GM19324 (cell line): Measurements from ENCODE around the gene TANGO2.

Experiments used
- ATAC-seq: cut with Tn5 transposase; IDR thresholded peaks from one replicate; pipeline ENCODE4 v1.9.1; 2021; ENCODE audit warnings: mild to moderate bottlenecking, moderate library complexity; ENCODE audit not compliant: unreplicated experiment, low FRiP score

Gene TANGO2

GRCh38 chr22:20024650-20025397 is 3.9 kb downstream of the TANGO2 start:
- ATAC-seq = no peak

DNA sequence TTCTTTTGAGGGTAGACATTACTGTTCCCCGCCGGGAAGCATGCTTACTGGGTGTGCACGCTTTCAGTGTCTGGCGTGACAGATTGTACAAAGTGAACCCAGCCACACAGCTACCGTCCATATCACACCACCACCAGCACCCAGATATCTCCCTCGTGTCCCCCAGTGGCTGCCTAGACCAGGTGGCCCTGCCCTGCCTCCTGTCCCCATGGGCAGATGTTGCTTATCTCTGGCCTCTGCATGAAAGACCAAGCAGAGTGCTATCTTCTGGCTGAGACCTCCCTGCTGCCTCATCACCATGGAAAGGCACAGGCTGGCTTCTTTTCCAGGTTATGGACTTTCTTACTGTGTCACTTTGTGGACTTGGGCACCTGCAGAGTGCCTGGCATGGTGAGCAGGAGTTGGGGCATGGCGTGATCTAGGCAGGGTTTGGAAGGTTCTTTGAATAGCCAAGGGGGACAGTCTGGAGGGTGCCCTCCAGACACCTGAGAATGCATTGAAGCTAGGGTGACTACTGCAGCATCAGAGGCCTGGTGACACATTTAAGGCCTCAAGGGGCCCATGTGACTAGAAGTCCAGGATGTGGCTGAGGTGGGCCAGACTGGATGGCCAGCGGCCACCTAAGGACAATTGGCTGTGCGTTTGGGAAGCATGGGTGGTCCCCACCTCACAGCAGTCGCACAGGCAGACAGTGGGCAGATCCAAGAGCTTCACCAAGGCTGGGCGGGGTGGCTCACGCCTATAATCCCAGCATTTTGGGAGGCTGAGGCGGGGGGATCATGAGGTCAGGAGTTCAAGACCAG is 4.7 kb downstream of the TANGO2 start:
- no peak for ATAC-seq

DNA sequence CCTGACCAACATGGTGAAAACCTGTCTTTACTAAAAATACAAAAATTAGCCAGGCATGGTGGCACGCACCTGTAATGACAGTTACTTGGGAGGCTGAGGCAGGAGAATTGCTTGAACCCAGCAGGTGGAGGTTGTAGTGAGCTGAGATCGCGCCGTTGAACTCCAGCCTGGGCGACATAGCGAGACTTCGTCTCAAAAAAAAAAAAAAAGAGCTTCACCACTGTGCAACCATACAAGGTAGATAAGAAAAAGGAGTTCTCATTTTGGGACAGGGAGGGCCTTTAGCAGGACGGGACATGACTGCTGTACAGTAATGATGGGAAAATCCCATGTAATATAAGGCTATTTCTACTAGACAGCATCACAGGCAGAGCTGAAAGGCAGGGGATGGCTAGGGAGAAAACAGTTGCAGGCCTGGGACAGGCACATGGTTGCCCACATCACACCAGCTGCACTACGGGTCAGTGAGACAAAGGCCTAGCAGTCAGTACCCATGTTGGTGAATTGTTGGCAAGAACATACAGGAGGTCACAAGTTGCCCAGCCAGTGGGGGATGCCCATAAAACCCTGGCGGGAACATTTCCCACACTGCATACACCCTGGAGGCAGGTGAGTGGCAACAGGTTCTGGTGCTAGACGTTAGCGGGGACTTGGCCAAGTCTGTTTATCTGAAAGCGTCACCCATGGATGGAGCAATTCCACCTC is 5.4 kb downstream of the TANGO2 start:
- no peak for ATAC-seq

DNA sequence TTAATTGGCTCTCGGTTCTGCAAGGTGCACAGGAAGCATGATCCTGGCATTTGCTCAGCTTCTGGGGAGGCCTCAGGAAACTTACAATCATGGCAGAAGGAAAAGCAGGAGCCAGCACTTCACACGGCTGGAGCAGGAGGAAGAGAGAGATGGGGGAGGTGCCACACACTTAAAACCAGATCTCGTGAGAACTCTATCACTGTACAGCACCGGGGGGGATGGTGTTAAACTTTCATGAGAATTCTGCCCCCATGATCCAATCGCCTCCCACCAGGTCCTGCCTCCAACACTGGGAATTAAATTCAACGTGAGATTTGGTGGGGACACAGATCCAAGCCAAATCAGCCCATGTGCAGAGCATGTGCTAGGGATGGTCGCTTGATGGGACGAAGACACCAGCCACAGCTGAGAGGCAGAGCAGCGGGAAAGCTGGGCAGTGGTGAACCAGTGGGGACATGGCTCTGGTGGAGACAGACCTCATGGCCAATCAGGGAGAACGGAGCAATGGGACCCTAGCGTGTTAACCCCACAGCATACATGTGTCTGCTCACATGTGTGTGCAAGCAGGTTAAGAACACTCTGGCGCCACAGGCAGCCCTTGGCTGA is 6.2 kb downstream of the TANGO2 start:
- no peak for ATAC-seq

- no peak for ATAC-seq
Measured at GRCh38 chr22:20027966-20028854, 7.3 kb downstream of the TANGO2 start.

DNA sequence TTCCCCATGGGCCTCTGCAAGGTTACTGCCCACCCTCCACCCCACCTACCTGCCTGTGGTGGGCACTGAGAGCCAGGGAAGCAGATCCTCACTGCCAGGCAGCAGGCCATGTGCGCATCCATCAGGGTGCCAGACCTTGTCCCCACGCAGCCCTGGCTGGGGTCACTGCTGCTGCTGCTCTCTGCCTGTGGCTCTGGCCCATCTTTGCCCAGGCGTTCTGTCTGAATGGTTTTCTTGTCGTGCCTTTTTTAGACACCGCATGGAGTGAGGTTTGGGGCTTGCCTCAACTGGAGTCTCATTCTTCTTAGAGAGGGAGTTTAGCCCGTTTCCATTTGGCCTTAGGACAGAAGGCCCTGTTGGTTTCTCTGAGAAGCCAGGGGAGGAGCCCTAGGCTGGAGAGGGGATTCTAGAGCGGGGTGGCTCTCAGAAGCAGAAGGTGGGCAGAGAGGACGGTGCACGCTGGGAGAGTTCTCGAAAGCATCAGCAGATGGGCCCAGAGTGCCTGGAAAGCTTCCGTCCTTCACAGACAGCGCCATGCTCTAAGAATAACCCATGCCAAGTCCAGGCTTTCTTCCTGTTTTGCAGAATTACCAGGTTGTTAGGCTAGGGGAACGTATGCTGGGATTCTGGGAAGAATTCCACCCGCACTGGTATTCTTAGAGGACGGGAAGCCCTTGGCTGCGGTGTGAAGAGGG is 8.1 kb downstream of the TANGO2 start:
- no peak for ATAC-seq

GRCh38 chr22:20029550-20030225 is 8.8 kb downstream of the TANGO2 start:
- ATAC-seq = no peak

DNA sequence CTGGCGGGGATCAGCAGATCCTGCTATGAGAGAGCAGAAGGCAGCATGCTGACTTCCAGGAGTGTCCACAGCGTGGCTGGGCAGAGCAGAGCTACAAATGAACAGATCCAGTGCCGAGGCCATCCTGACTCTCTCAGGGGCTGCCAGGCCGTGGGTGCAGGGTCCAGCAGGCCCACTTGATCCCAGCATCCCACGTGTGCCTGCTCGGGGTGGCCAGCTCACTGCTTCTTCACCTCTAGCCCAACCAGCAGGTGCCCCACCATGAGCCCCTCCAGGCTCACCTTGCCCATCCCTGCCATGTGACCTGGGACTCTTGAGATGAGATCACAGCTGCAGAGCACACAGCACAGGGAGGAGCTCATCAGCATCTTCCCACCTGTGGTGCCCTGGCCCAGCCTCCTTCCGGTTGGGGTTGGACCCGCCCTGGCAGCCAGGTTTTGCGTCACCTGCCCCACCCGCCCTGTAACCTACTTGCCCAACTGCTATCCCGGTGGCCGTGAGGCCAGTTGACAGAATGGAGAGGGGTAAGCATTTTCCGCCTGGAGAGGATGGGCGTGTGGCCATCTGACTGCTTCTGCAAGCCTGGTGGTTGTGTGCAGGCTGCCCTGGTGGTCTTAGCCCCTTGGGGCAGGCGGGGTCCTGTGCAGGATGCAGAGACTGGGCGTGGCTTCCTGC is 11.0 kb downstream of the TANGO2 start:
- ATAC-seq = no peak

DNA sequence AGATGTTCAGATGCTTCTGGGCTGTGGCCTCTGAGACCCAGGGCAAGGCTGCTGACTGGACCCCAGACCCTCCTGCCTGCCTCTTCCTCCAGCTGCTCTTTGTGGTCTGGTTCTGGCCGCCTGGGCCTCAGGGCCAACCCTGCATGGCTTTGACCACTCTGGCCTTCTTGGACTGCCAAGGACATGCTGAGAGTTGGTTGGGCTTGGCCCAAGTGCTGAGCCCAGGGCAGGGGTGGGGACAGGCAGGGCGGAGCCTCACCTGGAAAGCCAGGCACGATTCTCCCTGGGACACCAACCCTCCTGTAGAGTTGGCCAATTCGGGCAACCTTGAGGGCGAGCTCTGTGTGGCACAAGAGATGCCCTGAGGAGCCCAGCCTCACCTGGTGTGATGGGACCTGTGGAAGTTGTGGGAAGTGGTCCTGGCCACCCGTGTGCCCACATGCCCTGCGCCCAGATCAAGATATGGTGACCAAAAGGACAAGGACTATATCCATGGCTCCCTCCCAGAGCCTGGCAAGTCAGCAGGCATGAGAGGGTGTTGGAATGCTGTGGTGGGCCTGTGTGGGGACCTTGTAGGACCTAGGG is 11.6 kb downstream of the TANGO2 start:
- no peak for ATAC-seq

DNA sequence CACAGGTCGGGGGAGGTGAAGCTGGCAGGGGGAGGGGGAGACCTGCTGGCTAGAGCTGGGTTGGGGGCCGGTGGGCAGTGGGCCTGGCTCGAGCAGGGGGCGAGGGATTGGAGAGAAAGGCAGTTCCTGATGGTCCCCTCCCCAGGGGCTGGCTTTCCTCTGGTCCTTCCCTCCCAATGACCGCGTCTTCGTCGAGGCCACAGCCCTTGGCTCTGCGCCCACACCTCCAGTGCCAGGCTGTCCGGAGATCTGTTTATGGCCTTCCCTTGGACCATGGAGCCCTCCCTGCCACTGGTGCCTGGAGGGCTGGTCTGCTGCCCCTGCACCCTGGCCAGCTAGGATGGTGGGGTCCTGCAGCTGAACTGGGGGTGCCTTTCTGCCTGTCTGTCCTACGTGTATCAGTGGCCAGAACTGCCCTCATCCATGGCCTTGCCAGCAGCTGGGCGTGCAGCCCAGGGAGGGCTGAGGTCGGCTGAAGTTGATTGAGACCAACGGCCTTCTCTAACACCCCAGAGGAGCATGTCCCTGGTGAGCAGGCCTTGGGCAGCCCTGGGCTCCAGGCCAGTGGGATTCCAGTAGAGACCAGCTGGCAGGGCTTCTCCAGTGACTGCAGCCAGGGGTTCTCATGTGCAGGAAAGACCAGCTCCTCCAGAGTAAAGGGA is 12.3 kb downstream of the TANGO2 start:
- ATAC-seq = no peak

DNA sequence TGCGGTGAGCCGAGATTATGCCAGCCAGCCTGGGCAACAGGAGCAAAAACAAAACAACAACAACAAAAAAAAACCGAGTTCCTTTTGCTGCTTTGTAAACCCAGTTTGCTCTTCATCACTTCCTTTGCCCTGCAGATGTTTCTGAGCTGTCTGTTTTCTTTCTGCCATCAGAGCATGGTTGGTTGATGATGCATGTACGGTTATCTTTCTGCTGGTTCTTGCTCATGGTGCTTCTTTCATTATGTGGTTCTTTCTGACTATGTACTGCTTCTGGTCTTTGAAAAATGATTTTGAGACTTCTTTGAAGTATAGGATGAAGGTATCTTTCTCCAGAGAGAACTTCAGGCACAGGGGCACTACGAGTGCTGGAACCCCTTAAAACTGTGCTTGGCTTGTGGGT is 13.2 kb downstream of the TANGO2 start:
- ATAC-seq = no peak

- no peak for ATAC-seq
Measured at GRCh38 chr22:20035375-20036083, 14.6 kb downstream of the TANGO2 start.

- ATAC-seq = no peak
Measured at GRCh38 chr22:20036084-20036482, 15.2 kb downstream of the TANGO2 start.

- ATAC-seq = no peak
Measured at GRCh38 chr22:20036535-20037392, 15.9 kb downstream of the TANGO2 start.

- ATAC-seq = no peak
Measured at GRCh38 chr22:20037419-20037818, 16.5 kb downstream of the TANGO2 start.

- no peak for ATAC-seq
Measured at GRCh38 chr22:20038574-20038973, 17.7 kb downstream of the TANGO2 start.
